Right renal pelvis (tissue), 4 donors: ENCODE results near the gene PAX8. TPM values are rescaled to one million over a fixed set of nuclear protein-coding genes. Genes with fewer than 3 reads are reported as not detected.

ENCODE experiments used
- DNase-seq, 4 donors: peaks; one replicate each; pipeline ENCODE4 v3.0.0-alpha.2; 2013; ENCODE audit warnings: low read depth in 4 of 4, low spot score in 3 of 4, missing footprints in 1 of 4
- polyA plus RNA-seq, 4 donors: library from polyadenylated mRNA; unstranded; fragments of 120-200 nt; gene quantifications; one replicate each; pipeline ENCODE4 v1.2.1, GENCODE V29; 2013; ENCODE audit not compliant: insufficient read length in 4 of 4

The PAX8 gene
- polyA plus RNA-seq, 4 donors, result 264 to 345 (median 281) TPM

DNA sequence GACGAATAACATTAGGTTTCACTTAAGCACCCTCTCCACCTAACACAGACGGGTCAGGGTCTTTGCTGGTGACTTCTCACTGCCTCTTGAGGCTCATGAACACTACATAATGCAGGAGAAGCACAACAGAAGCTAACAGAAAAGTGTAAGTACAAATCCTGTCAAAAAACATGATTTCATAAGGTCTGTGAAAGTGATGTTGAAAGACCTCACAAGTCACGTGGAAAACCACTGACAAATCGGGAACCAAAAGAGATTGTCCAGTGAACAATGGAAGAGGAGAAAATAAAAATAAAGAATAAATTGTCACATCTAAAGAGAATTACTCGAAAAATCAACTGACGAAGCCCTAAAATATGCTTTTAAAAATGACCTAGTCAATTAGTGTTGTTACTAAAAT, 91.0 kb downstream of the PAX8 start:
- DNase-seq, result no peak

DNA sequence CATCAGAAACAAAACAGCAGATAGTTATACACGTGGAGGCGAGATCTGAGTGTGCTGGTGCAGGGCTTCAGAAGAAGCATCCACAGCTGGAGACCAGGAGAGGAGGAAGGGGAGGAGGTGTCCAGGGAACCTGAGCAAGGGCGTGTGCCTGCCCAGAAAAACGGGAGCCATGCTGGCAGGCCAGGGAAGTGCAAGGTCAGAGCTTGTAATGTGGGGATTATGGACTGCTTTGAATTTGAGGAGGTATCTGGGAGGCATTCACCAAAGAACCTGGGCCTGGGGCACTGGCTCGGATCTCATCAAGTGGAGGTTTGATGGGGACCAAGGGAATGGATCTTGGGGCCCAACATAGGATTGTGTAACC, 92.3 kb downstream of the PAX8 start:
- DNase-seq, result no peak

- DNase-seq, result no peak
These were observed 92.9 kb downstream of the PAX8 start for GRCh38 chr2:113185664-113186432.

DNA sequence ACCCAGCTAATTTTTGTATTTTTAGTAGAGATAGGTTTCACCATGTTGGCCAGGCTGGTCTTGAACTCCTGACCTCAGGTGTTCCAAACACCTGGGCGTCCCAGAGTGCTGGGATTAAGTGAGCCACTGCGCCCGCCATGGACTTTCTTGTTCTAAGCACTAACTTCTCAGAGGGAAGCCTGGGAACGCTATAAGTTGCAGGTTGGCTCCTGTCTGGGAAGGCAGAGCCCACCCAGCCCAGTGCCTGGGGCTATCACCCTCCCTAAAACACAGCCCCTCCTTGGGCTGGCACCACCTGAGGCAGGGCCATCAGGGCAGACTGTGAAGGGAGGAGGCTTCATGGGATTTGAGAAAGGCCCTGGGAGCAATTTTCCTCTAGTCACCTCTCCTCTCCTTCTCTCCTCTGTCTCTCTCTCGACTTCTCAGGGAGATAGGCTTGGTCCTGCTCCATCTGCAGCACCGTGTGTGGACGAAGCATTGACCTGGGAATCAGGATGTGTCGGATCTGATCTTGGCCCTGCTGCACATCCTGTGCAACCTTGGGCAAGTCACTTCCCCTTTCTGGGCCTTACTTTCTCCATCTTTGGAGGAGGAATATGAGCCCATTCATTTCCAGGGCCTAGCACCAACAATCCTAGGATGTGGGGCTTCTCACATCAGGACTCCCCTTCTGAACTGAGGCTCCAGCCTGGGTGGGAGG, 94.0 kb downstream of the PAX8 start:
- DNase-seq, result no peak

DNA sequence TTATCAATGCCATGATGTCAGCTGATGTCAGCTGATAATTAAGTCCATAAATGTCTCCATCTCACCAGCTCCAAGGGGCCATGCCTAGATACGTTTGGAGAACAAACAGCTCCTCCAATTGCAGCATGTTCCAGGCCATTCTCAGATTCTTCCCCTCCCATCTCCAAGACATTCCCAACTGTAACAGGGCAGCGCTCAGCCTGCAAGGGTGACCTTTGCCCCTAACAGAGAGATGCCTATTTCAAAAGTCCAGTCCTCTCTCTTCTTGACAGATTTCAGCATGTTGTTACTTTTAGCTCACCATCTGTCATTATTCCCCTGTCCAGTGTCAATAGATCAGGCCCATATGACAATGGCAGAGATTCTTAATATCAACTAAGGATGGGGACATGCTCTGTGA, 95.0 kb downstream of the PAX8 start:
- no peak for DNase-seq

GRCh38 chr2:113183264-113183663, 95.5 kb downstream of the PAX8 start:
- no peak for DNase-seq

- no peak for DNase-seq
These were observed 96.1 kb downstream of the PAX8 start for GRCh38 chr2:113182471-113183260.

- no peak for DNase-seq
These were observed 97.3 kb downstream of the PAX8 start for GRCh38 chr2:113181258-113182051.

DNA sequence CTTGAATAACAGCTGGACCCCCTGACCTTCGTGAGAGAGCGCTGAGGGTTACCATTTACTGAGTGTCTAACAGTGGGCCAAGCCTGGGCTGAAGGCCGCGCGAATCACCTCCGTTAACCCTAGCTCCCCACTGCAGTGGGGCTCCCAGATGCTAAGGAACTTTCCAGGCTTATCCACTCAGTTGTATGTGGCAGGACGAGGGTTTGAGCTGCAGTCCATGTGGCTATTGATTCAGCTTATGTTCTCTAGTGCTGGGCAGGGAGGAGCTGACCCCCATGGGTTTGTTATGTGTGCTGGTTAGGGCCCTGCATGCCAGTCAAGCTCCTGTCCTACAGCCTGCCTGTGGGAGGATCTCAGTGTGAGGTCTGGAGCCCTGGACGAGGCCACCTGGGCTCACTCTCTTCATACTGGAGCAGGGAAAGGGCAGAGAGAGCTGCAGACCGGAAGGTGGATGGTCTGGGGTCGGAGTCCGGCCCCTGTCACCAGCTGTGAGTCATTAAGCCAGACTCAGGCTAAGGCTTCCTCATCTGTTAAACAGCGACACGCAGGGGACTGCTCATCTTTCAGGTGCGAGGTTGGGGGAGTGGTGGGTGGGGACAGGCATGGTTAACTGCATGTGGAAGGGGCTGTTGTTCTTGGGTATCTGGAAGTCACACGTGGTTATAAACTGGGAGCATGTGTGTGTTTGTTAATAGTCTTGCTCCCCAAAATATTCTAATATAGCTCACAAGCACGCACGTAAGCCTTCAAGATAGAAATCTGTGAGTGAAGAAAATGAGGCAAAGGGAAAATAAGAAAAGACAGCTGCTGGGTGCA, 98.4 kb downstream of the PAX8 start:
- DNase-seq, result no peak

DNA sequence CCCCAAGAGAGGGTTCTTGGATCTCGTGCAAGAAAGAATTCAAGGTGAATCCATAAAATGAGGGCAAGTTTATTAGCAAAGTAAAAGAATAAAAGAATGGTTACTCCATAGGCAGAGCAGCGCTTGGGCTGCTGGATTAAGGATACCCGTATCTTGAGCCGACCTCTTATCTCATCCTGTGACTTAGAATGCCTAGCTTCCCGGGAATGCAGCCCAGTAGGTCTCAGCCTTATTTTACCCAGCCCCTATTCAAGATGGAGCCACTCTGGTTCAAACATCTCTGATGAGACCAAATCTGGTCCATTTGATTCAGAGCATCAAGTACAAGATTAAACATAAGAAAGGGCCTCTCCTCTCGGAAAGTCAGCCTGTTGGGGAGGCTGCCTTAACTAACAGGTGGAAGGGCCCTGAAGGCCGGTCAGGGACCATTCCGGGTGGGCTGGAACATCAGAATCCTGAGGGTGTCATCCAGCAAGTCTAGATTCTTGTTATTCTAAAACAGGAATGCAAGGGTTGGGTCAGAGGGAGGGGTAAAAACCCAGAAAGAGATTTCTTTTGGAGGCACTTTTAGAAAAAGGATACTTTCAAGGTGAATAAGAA, 99.2 kb downstream of the PAX8 start:
- no peak for DNase-seq

GRCh38 chr2:113178891-113179290, 99.8 kb downstream of the PAX8 start:
- DNase-seq, result no peak

DNA sequence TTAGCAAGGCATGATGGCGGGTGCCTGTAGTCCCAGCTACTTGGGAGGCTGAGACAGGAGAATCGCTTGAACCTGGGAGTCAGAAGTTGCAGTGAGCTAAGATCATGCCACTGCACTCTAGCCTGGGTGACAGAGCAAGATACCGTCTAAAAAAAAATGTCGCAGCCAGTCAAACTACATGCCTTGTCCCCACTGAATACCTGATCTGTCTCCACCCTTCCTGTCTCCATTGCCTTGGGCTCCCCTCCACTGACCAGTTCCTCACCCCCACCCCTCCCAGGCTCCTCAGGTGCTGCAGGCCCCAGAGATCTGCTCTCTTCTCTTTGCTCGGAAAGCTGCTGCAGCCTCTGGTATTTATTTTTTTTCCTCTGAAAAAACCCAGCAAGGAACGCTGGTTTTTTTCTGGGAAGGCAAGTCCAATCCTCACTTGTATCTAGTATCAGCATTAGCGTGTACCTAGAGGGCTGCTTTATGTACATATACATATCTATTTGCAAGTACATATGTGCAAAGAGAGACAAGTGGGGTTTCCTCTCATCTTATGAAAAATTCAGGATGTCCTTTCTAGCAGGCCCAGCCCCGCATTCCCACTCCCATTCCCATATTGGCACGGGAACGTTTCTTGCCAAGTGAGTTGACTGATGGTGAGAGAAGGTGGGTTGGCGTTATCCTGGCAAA, 100.5 kb downstream of the PAX8 start:
- no peak for DNase-seq

DNA sequence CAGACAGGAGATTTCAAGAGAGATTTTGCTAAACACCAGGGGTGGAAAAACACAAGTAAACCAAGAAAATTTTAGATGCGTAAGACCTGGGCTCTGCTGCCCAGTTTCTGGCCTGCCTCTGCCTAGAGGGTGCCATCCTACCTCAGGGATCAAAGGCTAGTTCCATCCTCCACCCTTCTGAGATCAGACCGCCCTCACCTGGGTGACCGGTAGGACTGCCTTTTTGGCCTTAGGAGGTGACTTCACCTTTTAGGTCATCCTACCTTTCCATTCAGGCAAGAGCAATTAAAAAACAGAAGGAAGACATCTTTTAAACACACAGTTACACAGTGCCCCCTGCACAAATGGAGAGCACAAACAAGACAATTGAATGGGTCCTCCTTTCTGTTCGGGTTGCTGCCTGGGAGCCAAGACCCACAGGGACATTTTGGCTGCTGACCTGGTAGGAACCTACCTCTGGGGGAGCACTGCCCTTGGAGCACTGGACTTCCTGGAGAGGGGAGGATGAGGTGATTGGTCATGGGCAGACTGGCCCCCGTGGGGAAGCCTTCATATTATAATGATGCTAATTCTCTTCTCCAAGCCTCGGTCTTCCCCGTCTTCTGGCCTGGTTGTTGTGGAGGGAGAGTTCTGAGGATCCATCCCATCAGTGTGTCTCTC, 101.9 kb downstream of the PAX8 start:
- DNase-seq, result no peak

DNA sequence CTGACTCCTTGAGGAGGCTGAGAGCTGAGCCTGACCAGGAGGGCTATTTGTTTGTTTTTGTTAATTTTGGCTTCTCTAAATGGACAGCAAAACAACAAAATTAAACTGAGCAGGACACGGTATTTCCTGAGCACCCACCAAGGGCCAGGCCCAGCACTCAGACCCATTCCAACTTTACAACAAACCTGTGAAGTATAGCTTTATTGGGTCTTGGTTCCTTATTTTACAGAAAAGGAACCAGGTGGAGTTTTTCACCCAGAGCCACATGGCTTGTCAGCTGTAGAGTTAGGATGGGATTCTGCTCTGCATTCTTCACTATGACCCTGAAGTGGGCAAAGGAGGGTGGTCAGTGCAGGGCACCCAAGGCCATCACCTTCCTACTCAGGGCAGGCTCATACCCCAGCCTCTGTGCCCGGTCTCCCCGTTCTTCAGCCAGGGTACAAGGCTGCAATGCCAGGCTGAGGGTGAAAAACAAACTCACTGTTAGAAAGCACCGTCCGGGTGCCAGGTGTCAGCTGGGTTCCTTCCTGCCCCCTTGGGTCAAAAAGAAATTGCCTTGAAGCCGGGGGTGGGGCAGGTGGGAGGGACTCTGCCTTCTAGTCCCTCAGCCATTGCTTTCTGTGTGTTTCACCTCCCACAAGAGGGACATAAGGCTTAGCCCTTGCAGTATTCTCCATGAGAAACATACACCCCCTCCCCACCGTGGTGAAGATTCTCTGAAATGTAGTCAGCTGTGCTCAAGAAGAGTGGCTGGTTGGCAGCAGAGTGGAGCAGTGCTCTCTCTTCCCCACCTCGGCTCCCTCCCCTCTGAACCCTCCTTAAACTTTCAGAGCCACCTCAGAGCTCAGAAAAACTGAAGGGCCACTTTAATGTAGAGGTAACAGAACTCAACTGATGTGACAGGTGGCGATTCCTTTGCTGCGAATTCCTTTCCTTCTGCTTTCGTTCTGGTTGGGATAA, 102.7 kb downstream of the PAX8 start:
- DNase-seq, result no peak

DNA sequence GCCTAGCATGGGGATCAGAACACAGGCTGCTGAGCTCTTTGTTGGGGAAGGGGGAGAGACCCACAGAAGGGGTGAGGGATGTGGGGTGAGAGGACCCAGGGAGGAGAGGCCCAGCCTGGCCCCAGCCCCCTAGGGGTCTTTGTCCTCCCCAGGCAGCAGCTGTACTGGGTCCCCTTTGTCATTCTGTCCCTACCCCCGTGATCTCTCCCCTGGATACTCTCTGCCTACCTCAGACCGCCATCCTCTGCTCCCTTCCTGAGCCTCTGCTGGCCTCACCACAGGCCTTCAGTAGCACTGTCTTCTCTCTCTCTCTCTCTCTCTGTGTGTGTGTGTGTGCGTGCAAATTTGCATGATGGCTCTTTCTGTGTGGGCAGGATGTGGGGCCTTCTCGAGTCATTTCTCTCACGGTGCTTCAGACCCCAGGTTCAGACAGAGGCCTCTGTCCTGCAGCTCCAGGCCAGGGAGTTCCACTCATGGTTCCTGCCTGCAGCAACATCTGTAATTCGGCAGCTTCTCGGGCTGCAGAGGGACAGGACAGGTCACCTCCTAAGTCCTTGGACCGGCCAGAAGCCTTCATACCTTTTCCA, 103.6 kb downstream of the PAX8 start:
- no peak for DNase-seq

- DNase-seq, result no peak
These were observed 104.4 kb downstream of the PAX8 start for GRCh38 chr2:113174376-113174750.
